HG03571 (cell line): Measurements from ENCODE around the gene PLEKHA1.

Experiments
- ATAC-seq: cut with Tn5 transposase; IDR thresholded peaks from one replicate; pipeline ENCODE4 v1.9.1; 2021; ENCODE audit not compliant: unreplicated experiment

The PLEKHA1 gene

GRCh38 chr10:122420624-122421007 is 46.1 kb downstream of the PLEKHA1 start:
- no peak for ATAC-seq

DNA sequence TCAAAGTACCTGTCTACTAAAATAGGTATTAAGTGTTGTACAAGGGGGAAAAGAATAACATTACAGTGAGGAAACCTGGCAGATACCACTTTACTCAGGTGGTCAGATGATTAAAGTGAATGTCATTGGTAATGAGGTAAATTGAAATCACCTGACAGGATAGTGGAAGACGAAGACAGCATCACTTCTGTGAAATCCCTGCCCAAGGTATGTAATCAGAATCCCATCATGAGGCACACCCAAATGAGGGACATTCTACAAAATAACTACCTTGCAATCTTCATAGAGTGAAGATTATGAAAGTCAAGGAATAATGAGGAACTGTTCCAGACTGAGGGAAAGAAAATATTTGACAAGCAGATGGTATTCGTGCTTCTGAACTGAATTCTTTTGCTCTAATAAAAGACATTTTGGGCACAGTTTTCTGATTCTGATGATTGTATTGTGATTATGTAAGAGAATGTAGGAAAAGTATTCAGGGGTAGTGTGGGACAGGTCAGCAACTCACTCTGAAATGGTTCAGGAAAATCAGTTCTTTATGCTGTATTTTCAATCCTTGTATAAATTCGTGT is 46.6 kb downstream of the PLEKHA1 start:
- no peak for ATAC-seq

DNA sequence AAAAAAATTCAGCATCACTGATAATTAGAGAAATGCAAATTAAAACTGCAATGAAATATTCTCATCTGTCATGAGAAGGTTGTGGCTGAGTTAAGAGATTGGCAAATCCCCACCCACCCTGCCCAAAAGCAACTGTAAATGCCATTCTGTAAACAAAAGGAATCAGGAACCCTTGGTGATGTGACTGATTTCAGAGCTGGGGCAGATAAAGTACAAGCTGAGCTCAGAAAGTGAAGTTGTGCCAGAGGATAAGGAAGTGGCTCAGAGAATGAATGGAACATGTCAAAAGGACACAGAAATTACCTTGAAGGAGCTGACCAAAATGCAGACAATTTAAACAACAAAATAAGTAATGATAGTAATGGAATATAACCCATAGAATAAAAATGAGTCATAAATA is 47.2 kb downstream of the PLEKHA1 start:
- ATAC-seq: no peak

GRCh38 chr10:122422266-122422989 is 47.9 kb downstream of the PLEKHA1 start:
- no peak for ATAC-seq

- no peak for ATAC-seq
Measured at GRCh38 chr10:122424059-122424458, 49.6 kb downstream of the PLEKHA1 start.

DNA sequence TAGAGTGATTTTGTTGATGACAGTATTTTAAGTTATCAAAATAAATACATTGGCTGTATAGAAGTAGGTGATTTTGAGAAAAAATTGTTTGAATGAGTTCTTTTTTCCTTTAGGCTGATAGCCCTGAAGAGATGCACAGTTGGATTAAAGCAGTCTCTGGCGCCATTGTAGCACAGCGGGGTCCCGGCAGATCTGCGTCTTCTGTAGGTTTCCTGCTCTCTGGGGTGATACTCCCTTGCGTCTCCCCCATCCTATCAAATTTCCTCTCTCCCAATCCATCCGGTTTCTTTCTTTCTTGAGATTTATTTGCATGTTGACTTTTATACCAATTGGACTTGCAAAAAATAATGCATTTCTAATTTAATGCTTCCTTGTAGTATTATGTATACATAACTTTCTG is 52.3 kb downstream of the PLEKHA1 start:
- no peak for ATAC-seq

- no peak for ATAC-seq
Measured at GRCh38 chr10:122427280-122427679, 52.8 kb downstream of the PLEKHA1 start.

- ATAC-seq: no peak
Measured at GRCh38 chr10:122435212-122435827, 60.8 kb downstream of the PLEKHA1 start.

DNA sequence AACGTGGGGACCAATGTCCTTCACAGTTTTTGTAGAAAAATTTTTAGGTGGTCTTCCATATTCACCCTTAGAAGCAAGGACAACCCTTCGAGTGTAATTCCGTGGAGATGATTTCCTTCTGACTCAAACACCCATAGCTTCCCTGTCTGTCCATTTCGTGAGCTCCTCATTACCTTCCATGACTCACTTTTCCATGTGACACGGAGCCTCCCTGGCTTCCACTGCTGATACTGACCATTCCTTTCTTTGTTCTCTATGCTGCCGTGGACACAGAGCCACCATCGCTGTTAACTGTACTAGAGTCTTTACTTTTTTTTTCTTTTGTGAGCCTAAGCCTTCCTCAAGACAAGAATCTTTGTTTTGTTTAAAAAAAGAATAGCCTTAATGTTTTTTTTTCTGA is 67.5 kb downstream of the PLEKHA1 start:
- no peak for ATAC-seq

GRCh38 chr10:122445469-122445868 is 71.0 kb downstream of the PLEKHA1 start:
- no peak for ATAC-seq

DNA sequence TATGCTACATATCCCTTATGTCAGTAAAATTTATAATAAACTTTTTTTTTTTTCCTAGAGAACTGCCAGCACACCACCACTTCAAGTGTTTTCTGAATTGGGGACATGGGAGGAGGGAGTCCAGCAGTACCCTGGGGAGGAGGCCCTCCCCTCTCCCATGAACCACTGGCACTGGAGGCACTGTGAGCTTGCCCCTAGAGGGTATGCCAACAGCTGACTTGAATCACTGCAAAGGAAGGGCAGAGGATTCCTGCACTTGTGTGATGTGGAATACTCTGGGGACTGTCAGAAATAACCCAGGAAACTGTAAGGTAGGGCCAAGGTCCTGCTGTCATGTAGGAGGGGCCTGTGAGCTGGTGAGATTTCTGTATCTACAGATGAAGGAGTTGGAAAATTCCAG is 71.4 kb downstream of the PLEKHA1 start:
- ATAC-seq: no peak

DNA sequence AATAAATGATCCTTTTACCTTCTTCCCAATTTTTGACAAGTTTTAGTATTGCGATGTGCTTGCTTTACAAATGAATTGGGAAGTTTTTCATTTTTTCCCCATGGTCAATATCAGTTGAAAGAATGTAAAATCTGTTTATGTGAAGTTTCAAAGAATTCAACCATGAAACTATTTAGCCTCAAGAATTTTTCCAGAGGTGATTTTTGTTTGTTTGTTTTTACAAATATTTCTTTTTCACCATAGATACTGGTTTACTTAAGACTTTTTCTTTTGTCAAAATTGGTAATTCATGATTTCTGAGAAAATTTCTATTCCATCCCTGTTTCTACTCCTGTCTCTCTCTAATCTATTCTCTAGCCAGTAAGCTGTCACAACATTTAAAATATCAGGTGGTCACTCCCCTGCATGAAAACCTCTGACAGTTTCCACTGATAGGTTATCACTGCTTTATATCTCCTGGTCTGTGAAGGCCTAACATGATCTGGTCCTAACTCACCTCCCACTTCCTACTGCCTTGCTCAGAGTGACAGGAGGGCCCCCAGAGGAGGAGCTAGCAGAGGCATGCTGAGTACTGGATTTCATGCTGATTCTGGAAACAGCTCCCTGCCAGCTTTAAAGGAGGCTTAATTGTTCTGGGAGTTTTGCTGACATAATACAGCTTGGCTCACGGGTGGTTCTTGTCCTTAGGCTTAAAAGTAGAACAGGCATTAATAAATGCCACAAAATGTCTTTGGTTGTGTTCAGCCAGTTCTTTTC is 72.3 kb downstream of the PLEKHA1 start:
- ATAC-seq: no peak

- ATAC-seq: no peak
Measured at GRCh38 chr10:122448600-122448999, 74.1 kb downstream of the PLEKHA1 start.

DNA sequence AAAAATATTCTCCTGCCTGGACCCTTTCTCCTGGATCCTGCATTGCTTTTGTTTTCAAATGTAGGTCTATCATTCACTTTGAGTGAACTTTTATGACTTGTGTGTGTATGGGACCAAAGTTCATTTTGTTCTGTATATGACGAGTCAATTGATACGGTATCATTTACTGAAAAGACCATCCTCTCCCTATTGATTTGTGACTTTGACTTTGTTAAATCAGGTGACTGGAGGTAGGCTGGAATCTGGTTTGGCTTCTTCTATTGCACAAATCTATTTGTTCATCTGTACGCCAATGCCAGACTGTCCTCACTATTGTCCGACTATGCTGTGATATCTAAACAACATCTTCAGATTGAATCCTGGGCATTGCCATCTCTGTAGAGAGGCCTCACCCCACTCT is 74.6 kb downstream of the PLEKHA1 start:
- ATAC-seq: no peak

- ATAC-seq: no peak
Measured at GRCh38 chr10:122450353-122450990, 76.0 kb downstream of the PLEKHA1 start.

- ATAC-seq: no peak
Measured at GRCh38 chr10:122454071-122454470, 79.6 kb downstream of the PLEKHA1 start.

DNA sequence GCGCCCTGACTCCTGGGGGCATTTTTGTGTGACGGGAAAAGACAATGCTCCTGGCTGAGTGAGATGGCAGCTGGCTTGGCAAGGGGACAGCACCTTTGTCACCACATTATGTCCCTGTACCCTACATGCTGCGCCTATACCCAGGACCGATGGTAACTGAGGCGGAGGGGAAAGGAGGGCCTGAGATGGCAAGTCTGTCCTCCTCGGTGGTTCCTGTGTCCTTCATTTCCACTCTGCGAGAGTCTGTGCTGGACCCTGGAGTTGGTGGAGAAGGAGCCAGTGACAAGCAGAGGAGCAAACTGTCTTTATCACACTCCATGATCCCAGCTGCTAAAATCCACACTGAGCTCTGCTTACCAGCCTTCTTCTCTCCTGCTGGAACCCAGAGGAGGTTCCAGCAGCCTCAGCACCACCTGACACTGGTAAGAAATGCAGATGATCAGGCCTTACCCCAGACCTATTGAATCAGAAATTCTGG is 80.1 kb downstream of the PLEKHA1 start, which contains the start of gene ARMS2:
Gene ARMS2, plus strand, starts transcription at position 51 of the 478 bp plus-strand sequence. Its CDS starts 75 bp downstream, at position 126.
- no peak for ATAC-seq

DNA sequence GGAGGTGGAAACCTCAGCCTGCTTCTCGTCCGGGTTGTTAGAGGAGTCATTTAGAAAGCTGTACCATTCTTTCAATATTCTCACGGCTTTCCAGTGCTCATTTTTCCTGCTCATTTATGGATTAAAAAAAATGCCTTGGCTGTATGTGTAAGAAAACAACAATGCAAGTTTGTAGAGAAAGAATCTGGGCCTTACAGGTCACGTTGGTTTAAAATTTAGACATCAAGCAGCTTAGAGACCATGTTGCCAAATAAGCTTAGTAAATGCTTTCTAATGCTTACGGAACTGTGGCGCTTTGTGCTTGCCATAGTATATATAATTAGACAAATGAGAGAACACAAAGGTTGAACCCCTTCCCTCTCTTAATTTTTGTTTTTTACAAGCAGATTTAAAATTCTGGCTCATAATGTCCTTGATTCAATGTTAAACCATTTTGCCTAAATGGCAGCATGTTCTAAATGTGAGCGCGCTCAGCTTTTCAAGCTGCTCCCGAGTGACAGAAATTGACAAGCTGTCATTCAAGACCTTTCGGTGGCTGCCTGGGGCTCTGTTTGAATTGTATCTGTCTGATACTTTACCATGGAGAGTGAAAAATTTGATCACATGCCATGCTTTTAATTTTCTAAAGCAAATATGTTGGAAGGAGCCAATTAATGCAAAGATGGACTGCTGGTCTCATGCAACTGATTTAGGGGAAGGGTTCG is 81.0 kb downstream of the PLEKHA1 start:
- no peak for ATAC-seq

DNA sequence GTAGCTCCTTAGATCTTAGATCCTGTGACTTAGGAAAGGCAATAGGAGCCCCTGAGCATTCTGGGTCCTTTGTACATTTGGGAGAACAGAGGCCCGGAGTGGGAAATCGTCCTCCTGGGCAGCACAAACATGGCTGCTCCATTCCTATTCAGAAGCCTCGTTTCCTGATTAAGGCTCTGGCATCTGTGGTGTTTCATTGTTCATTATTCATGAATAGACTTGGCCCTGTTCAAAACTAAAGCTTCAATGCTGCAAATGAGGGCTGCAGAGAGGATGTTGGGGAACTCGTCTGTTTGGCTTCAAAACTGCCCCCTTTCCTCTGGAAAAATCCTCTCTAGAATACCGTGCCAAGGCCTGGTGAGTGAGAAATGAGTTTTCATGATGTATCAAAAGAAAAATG is 83.4 kb downstream of the PLEKHA1 start:
- no peak for ATAC-seq

DNA sequence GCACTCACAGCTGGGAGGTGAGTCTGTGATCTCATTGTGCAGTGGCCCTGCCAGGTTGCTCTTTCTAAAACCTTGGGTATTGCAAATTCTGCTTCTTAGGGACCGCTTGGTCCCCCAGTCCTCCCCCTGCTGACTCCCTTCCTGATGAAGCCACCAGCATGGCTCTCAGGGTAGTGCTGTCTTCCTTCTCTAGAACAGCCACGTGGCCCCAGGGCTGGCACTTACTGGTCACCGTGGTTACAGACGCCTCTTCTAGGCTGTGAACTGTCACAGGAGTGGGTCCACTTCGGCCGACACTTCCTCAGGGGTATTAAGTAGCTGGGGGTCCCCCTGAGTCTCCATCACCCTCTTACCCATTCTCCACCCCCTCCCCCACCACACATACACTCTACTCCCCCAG is 84.2 kb downstream of the PLEKHA1 start:
- ATAC-seq: no peak
